Uterus (tissue), 2 donors: ENCODE measurements around the gene DAB2.

ENCODE experiments used
- POLR2A ChIP-seq, 2 donors: fragments of 450-650 bp; IDR thresholded peaks; one replicate each; pipeline ENCODE4 v1.6.1; 2016; ENCODE audit warnings: antibody characterized with exemption in 2 of 2, mild to moderate bottlenecking in 1 of 2, moderate library complexity in 1 of 2
- TF ChIP-seq, protein P1 (sequence below), 4 experiments: fragments of 200-600 bp in 2 of 4; fragments of 450-650 bp in 2 of 4; sonication (generic) in 2 of 4; IDR thresholded peaks; one replicate each; pipeline ENCODE4 v1.5.1; 2016 to 2019; ENCODE audit warnings: antibody characterized with exemption in 4 of 4, mild to moderate bottlenecking in 2 of 4, moderate library complexity in 1 of 4

DNA sequence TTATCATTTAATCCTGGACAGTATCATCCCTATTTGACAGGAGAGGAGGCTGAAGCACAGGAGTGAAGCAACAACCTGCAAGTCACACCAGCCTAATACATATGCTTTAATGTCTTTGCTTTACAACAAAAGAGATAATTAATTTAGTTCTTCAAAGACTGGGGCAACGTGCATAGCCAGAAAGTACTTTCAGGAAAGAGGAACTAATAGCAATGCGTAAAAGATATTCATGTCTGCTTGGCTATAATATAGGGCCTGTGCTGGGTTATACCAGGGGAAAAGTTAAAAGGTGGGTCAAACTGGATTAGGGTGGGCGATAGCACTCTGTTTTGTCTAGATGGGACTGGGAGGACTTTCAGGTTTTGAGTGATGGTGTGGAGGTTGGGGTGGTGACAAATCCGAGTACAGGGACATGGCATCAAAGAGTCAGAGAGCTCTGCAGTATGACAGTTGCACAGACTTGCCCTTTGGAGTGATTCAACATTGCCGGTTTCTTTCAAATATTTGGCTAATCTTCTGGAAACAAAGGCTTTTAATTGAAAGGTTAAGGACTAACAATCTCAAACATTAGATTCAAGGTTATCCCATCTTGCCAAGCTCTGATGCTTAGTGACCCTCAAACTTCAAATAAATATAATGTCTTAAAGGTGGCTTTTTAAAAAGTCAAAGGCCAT is 11.9 kb downstream of the DAB2 start:
- TF ChIP-seq, protein P1, sequence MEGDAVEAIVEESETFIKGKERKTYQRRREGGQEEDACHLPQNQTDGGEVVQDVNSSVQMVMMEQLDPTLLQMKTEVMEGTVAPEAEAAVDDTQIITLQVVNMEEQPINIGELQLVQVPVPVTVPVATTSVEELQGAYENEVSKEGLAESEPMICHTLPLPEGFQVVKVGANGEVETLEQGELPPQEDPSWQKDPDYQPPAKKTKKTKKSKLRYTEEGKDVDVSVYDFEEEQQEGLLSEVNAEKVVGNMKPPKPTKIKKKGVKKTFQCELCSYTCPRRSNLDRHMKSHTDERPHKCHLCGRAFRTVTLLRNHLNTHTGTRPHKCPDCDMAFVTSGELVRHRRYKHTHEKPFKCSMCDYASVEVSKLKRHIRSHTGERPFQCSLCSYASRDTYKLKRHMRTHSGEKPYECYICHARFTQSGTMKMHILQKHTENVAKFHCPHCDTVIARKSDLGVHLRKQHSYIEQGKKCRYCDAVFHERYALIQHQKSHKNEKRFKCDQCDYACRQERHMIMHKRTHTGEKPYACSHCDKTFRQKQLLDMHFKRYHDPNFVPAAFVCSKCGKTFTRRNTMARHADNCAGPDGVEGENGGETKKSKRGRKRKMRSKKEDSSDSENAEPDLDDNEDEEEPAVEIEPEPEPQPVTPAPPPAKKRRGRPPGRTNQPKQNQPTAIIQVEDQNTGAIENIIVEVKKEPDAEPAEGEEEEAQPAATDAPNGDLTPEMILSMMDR (IDR thresholded peaks at IDR 0.05), result no peak
- TF ChIP-seq POLR2A (IDR thresholded peaks at IDR 0.05), result no peak
